Large intestine (tissue), 3 donors: ENCODE data around the gene PBOV1. TPM values are rescaled to one million over a fixed set of nuclear protein-coding genes. Genes with fewer than 3 reads are reported as not detected.
A peak's percentile ranks its signal among the peaks of the same experiment; 100 is the strongest.

Experiments used
- DNase-seq, 2 donors: peaks; one replicate each; pipeline versions ENCODE4 v3.0.0 to v3.0.0-alpha.2; 2013
- H3K27ac ChIP-seq: one replicate; pipeline ENCODE4 v1.5.1; 2013; ENCODE audit warnings: low read length
- H3K27me3 ChIP-seq: 2 replicates; pipeline ENCODE4 v1.6.1; 2013; ENCODE audit warnings: low read length; ENCODE audit not compliant: control insufficient read depth, insufficient read depth
- H3K36me3 ChIP-seq: 2 replicates; pipeline ENCODE4 v1.6.1; 2013; ENCODE audit warnings: low read length; ENCODE audit not compliant: control insufficient read depth, insufficient read depth
- H3K4me1 ChIP-seq: one replicate; pipeline ENCODE4 v1.6.1; 2013; ENCODE audit warnings: low read length; ENCODE audit not compliant: control insufficient read depth, insufficient read depth
- H3K4me3 ChIP-seq: one replicate; pipeline ENCODE4 v1.5.1; 2013; ENCODE audit warnings: low read length
- H3K9me3 ChIP-seq: one replicate; pipeline ENCODE4 v1.6.1; 2013; ENCODE audit warnings: mild to moderate bottlenecking, low read depth, low read length, moderate library complexity; ENCODE audit not compliant: control insufficient read depth
- WGBS: methylation state at CpG from one replicate; pipeline ENCODE4 v1.1.5; 2013; ENCODE audit warnings: low lambda C conversion rate; ENCODE audit not compliant: insufficient coverage; 5-methylcytosine and 5-hydroxymethylcytosine counted together
- polyA plus RNA-seq: library from polyadenylated mRNA; unstranded; fragments of 120-200 nt; gene quantifications from one replicate; pipeline ENCODE4 v1.2.1, GENCODE V29; 2013

Gene PBOV1
- polyA plus RNA-seq, 1 donor, result not detected

DNA sequence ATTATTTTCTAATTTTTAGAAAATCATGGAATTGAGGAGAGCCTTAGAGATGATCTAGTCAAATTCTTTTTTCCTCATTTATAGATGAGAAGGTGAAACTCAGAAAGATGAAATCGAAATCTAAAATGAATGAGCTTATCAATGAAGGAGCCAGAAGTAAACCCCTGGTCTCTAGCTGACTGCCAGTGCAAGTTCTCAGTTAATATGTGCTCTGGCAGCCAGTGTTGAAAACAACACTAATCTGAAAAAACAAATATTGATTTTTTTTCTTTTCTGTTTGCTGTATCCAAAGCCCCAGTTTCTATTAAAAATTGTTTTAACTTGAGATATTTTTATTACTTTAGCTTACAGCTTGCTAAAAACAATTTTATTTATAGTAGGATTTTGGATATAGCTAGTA lies 21.5 kb upstream of the PBOV1 start:
- DNase-seq, result no peak
- Histone ChIP-seq H3K4me1 (no peaks in the 10 kb centered on the region), H3K4me3 (no peak overlapping the region), H3K9me3 (no peaks in the 10 kb centered on the region), H3K27me3 (no peaks in the 10 kb centered on the region), H3K27ac (no peak overlapping the region), H3K36me3 (no peaks in the 10 kb centered on the region)
- 100% methylated on average over 1 of the region's 1 CpG for WGBS

GRCh38 chr6:138238368-138238767 lies 20.1 kb upstream of the PBOV1 start:
- Histone ChIP-seq H3K4me3 (no peak overlapping the region), H3K27me3 (no peaks in the 10 kb centered on the region), H3K4me1 (no peaks in the 10 kb centered on the region), H3K27ac (no peak overlapping the region), H3K36me3 (no peaks in the 10 kb centered on the region), H3K9me3 (no peaks in the 10 kb centered on the region)
- DNase-seq, result no peak
- WGBS, result no CpG with 5 or more reads among the region's 6 CpGs

- peaks cover under 1% of the 10 kb centered on the region for H3K4me1 ChIP-seq
- no peaks in the 10 kb centered on the region for H3K36me3 ChIP-seq
- H3K27ac ChIP-seq, result no peak overlapping the region
- H3K9me3 ChIP-seq, result no peaks in the 10 kb centered on the region
- no peak for DNase-seq
- no peaks in the 10 kb centered on the region for H3K27me3 ChIP-seq
- no peak overlapping the region for H3K4me3 ChIP-seq
- WGBS, result no CpG with 5 or more reads among the region's 2 CpGs
Measured at GRCh38 chr6:138237463-138237862, 19.2 kb upstream of the PBOV1 start.

DNA sequence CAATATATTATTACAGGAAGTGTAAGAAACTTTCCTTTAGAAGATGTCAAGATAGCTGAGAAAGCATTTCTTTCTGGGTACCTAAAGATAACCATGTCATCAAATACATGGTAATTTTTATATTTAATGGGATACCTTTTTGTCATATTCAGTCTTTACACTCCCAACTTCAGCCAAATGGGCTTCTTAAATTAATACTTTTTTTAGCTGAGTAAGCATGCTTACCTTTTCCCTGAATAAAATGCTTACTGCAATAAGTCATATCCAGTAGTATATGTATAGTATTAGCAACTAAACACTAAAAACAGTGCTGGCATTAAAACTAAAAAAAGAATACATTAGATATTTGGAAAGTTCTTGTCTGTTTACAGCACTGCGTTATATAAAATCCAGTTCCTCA lies 17.4 kb upstream of the PBOV1 start:
- WGBS, result no CpG with 5 or more reads among the region's 1 CpG

GRCh38 chr6:138235205-138235604 lies 16.9 kb upstream of the PBOV1 start:
- H3K27me3 ChIP-seq, result no peaks in the 10 kb centered on the region
- no peak for DNase-seq
- WGBS, result no CpG with 5 or more reads among the region's 1 CpG
- no peaks in the 10 kb centered on the region for H3K36me3 ChIP-seq
- peaks cover 7% of the 10 kb centered on the region for H3K4me1 ChIP-seq
- H3K9me3 ChIP-seq, result no peaks in the 10 kb centered on the region
- H3K27ac ChIP-seq, result no peak overlapping the region
- no peak overlapping the region for H3K4me3 ChIP-seq

More for the DNA sequence above, 17.4 kb upstream of the PBOV1 start:
- Histone ChIP-seq H3K27me3 (no peaks in the 10 kb centered on the region), H3K27ac (no peak overlapping the region), H3K36me3 (no peaks in the 10 kb centered on the region), H3K4me3 (no peak overlapping the region), H3K4me1 (peaks cover 6% of the 10 kb centered on the region), H3K9me3 (no peaks in the 10 kb centered on the region)
- DNase-seq, result no peak

- H3K9me3 ChIP-seq, result no peaks in the 10 kb centered on the region
- H3K4me1 ChIP-seq, result peaks cover 7% of the 10 kb centered on the region
- no peaks in the 10 kb centered on the region for H3K27me3 ChIP-seq
- H3K27ac ChIP-seq, result no peak overlapping the region
- WGBS, result no CpG with 5 or more reads among the region's 2 CpGs
- no peaks in the 10 kb centered on the region for H3K36me3 ChIP-seq
- DNase-seq, result no peak
- H3K4me3 ChIP-seq, result no peak overlapping the region
Measured at GRCh38 chr6:138234363-138234762, 16.1 kb upstream of the PBOV1 start.

- H3K4me3 ChIP-seq, result no peak overlapping the region
Measured at GRCh38 chr6:138231381-138231886, 13.1 kb upstream of the PBOV1 start.

DNA sequence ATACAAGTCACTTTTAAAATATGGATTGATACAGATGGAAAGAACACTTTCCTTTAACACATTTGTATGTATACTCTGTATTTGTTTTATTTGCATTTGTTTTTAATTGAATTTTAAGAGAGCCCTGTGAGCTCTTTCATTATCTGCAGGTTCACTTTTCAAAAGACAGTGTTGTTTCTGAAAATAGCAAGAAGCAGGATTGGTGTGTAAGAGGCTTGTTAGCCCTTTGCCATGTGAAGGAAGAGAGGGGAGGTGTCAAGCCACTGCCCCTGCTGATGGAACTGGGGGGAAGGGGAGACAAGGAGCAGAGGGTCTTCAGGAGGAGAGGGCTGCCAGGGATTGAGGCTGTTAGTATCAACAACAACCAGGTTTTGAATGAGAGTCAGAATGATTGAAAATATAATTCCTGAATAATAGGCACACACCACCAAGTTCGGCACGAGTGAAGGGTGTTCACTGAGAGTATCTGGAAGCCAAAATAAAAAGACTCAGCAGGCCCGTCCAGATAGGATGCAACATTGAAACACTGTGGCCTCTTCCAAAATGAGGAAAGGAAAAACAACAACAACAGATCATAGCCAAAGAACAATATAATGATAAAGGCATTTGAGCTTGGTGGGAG lies 12.6 kb upstream of the PBOV1 start:
- no peak overlapping the region for H3K4me3 ChIP-seq
- 100% methylated on average over 1 of the region's 3 CpGs for WGBS
- peak overlapping the region; percentile 49 for H3K27ac ChIP-seq
- peaks cover 20% of the 10 kb centered on the region for H3K4me1 ChIP-seq
- no peak for DNase-seq
- no peaks in the 10 kb centered on the region for H3K27me3 ChIP-seq
- no peaks in the 10 kb centered on the region for H3K36me3 ChIP-seq
- H3K9me3 ChIP-seq, result no peaks in the 10 kb centered on the region

More at GRCh38 chr6:138231381-138231886, 13.1 kb upstream of the PBOV1 start:
- no peaks in the 10 kb centered on the region for H3K36me3 ChIP-seq
- WGBS, result 0% methylated on average over 2 of the region's 4 CpGs
- peak overlapping the region; percentile 49 for H3K27ac ChIP-seq
- H3K27me3 ChIP-seq, result no peaks in the 10 kb centered on the region
- peak; percentile 40 to 63 for DNase-seq
- no peaks in the 10 kb centered on the region for H3K9me3 ChIP-seq
- peaks cover 15% of the 10 kb centered on the region for H3K4me1 ChIP-seq

- DNase-seq, result no peak
- Histone ChIP-seq H3K4me1 (peaks cover 20% of the 10 kb centered on the region), H3K9me3 (no peaks in the 10 kb centered on the region), H3K27me3 (no peaks in the 10 kb centered on the region), H3K36me3 (no peaks in the 10 kb centered on the region), H3K4me3 (no peak overlapping the region), H3K27ac (no peak overlapping the region)
Measured at GRCh38 chr6:138230221-138230620, 11.9 kb upstream of the PBOV1 start.

DNA sequence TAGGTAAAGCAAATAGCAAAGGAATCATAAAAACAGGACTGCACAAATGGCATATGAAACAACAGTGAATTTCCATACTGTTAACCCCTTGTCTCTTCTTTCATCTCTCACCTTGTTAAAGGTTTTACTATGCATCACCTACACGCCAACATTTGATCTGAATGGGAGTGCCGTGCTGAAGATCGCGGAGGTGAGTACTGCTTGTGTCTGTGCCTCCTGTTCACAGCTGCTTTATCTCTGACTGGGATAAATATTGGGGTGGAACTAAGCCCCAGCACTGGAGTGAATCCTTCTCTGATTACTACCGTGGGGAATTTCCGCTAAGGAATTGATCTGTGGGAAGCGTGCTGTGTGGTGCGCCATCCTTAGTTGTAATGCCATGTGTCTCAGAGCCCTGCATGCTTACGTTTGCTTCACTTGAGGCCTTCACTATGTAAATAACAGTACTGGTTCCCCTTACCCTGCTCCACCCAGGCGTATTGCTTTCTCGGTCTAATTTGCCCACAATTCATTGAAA lies 11.4 kb upstream of the PBOV1 start:
- Histone ChIP-seq H3K9me3 (no peaks in the 10 kb centered on the region), H3K27me3 (no peaks in the 10 kb centered on the region), H3K27ac (no peak overlapping the region), H3K4me3 (no peak overlapping the region), H3K36me3 (no peaks in the 10 kb centered on the region), H3K4me1 (peaks cover 20% of the 10 kb centered on the region)
- WGBS, result 83% methylated on average over 5 of the region's 11 CpGs
- DNase-seq, result no peak

- Histone ChIP-seq H3K27ac (no peak overlapping the region), H3K27me3 (no peaks in the 10 kb centered on the region), H3K9me3 (no peaks in the 10 kb centered on the region), H3K4me1 (peaks cover 20% of the 10 kb centered on the region), H3K36me3 (no peaks in the 10 kb centered on the region), H3K4me3 (no peak overlapping the region)
- no peak for DNase-seq
- WGBS, result 100% methylated on average over 1 of the region's 4 CpGs
Measured at GRCh38 chr6:138229072-138229471, 10.8 kb upstream of the PBOV1 start.
